ENCODE results near the gene TNPO1. TPM values are rescaled to one million over a fixed set of nuclear protein-coding genes. Genes with fewer than 3 reads are reported as not detected.

Gene TNPO1
- total and polyA plus RNA-seq, 10 of the 15 experiments (the other 5 are each of a cell fraction or from before 2014, with no cell fraction given) = 18.1 to 123 (median 79.2) TPM

- 95% methylated on average over 4 of the region's 4 CpGs for WGBS (ENCODE audit: insufficient coverage, insufficient replicate concordance, low lambda C conversion rate, missing lambda C conversion rate)
- no peak overlapping the region for H3K4me2 ChIP-seq (ENCODE audit: control insufficient read depth, insufficient read depth)
- no peaks in the 10 kb centered on the region for H4K20me1 ChIP-seq (ENCODE audit: control insufficient read depth, insufficient read depth)
- ChIA-PET POLR2A (no interaction called here), RAD21 (ENCODE audit: unreplicated experiment) (no interaction called here), CTCF (interaction anchor here (0.9 kb wide), 1 partner anchor 30 kb away, joined by 3 read pairs; no protein-coding TSS in a partner anchor), SMC1A (ENCODE audit: uncharacterized antibody, unreplicated experiment) (interaction anchor here (1.5 kb wide), 1 partner anchor 9 kb away, joined by 4 read pairs; no protein-coding TSS in a partner anchor)
- H3K4me3 ChIP-seq = no peak overlapping the region
- no peak overlapping the region for H2AFZ ChIP-seq (ENCODE audit: control insufficient read depth, low read depth, low read length)
- BruUV-seq (replicated peaks) = no TSS peak
- in situ Hi-C loops (cut with MboI) = no loop called here
- no peaks in the 10 kb centered on the region for H3K79me2 ChIP-seq (ENCODE audit: control insufficient read depth, insufficient read depth, low read length)
- no peak for DNase-seq (ENCODE audit: low read depth, low spot score)
- no peaks in the 10 kb centered on the region for H3K27me3 ChIP-seq (replicated peaks in 1 of 2; ENCODE audit: control insufficient read depth in 2 of 2, insufficient read depth in 2 of 2, low read length in 1 of 2)
- ATAC-seq = no peak
- no peak for TF ChIP-seq BMI1 (IDR thresholded peaks at IDR 0.05; ENCODE audit: borderline replicate concordance)
- no peak for TF ChIP-seq RFX5 (IDR thresholded peaks at IDR 0.05; ENCODE audit: low read depth, low read length)
- TF ChIP-seq NKRF (conservative IDR thresholded peaks at IDR 0.05) = no peak
- TF ChIP-seq JUNB (IDR thresholded peaks at IDR 0.05) = no peak
- TF ChIP-seq TCF7 (IDR thresholded peaks at IDR 0.05; ENCODE audit: borderline replicate concordance) = no peak
- no peak for TF ChIP-seq ZSCAN29 (IDR thresholded peaks at IDR 0.05)
- TF ChIP-seq BCLAF1 (IDR thresholded peaks at IDR 0.05) = no peak
- TF ChIP-seq ZNF207 (IDR thresholded peaks at IDR 0.05; ENCODE audit: borderline replicate concordance) = no peak
- no peak for TF ChIP-seq SMARCA5 (IDR thresholded peaks at IDR 0.05)
- FAIRE-seq = no peak
- H3K9ac ChIP-seq (ENCODE audit: control insufficient read depth, insufficient read depth, low read length) = no peak overlapping the region
- intact Hi-C loops (cut with micrococcal nuclease; ENCODE audit: unreplicated experiment) = loop anchor here (1.0 kb wide), 1 partner anchor 10 kb away; no protein-coding TSS in a partner anchor
- H3K27ac ChIP-seq (ENCODE audit: control insufficient read depth, insufficient read depth) = no peak overlapping the region
- H3K9me3 ChIP-seq (replicated peaks; ENCODE audit: control insufficient read depth, insufficient read depth, low read length) = no peaks in the 10 kb centered on the region
- no peaks in the 10 kb centered on the region for H3K4me1 ChIP-seq (ENCODE audit: control insufficient read depth, insufficient read depth, low read length)
- peaks cover 5 to 34% of the 10 kb centered on the region in 2 experiments for H3K36me3 ChIP-seq (ENCODE audit: control insufficient read depth in 2 of 2, insufficient read depth in 2 of 2, low read length in 1 of 2)
Measured at GRCh38 chr5:72878854-72879253, 62.4 kb downstream of the TNPO1 start.

All from GM12878 (cell line).